GM21576 (cell line): ENCODE data around the gene PCDH9.
"Not testable (repeated sequence)": the region's sequence is repeated elsewhere in the genome, so short reads cannot be mapped to it uniquely, and the experiment has no call there.

ENCODE experiments used
- ATAC-seq: cut with Tn5 transposase; IDR thresholded peaks from one replicate; pipeline ENCODE4 v1.9.1; 2021; ENCODE audit warnings: mild to moderate bottlenecking, moderate library complexity; ENCODE audit not compliant: unreplicated experiment

The PCDH9 gene

DNA sequence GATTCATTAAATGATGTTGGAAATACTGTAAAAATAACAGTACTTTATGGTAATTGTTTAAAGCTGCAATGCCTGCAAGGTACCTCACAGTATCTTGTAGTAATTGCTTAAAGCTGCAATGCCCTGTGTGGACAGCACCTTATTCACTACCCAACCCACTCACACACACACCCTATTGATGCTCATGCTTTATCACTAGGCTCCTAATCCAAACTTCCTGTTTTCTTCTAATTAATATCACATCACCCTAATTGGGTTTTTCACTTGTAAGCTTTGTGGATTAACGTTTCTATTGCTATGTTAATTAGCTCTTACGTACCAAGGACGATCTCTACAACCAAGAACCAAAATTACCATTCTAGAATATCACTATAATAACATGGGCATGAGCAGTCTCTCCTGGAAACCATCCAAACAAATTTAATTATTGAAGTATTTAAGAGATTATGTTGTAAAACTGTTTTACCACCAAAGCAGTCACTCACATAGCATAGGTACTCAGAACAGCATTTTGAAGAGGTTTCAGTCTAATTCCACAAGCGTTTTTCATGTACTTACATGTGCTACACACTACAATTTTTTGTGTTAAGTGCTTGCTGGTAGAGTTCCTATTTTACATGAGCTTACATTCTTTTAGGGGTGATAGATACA, 303.8 kb downstream of the PCDH9 start:
- no peak for ATAC-seq

DNA sequence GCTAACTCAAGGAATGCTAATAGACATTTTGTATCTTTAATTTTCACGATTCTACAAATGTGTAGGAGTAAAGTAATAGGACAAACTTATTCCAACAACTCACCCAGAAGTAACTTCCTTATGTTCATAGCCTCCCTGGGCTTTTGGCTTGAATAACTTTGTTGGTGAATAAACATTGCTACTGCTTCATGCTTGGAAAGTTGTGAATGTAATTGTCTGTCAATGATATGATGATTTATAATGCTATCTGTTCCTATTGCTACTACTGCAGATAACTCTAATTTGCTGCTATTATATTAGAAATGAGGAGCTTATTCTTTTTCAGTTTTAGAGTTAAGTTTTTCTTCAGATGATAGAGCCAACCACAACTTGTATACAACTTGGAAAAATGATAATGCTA, 307.7 kb downstream of the PCDH9 start:
- ATAC-seq = no peak

DNA sequence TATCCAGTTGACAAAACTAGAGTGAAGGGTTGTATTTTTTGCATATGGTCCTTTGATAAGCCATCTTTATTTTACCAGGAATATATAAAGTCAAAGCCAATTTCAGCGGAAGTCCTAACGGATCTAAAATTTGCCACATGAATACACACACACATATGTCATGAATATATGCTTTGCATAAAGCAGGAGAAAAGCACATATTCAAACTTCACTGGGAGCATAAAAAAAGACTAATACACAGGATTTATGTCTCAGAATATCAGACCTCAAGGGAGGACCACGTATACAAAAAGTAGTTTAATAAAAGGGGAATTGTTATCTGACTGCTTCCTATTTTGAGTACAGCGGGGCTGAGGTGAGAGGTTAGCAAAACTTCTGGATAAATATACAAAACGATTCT, 308.7 kb downstream of the PCDH9 start:
- ATAC-seq = no peak

DNA sequence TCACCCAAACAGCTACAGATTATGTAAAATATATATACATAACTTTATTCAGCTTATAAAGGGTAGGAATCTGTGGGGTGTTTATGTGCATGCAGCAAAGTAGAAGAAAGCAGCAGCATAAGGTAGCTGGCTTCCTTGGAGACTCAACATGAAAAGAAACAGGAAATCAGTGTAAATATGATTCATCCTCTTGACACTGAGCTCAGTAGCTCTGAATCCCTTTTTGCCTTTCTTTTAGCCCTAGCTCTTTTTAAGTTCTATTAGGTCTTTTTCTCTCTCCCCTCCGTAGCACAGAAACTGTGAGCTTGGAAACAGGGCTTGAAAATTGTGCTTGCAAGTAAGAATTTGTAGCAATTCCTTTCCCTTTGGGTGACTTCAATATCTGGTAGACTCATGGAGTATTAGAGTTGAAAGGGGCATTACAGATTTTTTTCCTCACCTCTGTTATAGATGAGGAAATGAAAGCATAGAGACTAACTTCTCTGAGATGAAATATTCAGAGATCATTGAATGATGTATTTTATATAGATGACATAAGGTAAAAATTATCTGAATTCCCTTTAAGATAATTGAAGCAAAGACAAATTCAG, 314.4 kb downstream of the PCDH9 start:
- no peak for ATAC-seq

DNA sequence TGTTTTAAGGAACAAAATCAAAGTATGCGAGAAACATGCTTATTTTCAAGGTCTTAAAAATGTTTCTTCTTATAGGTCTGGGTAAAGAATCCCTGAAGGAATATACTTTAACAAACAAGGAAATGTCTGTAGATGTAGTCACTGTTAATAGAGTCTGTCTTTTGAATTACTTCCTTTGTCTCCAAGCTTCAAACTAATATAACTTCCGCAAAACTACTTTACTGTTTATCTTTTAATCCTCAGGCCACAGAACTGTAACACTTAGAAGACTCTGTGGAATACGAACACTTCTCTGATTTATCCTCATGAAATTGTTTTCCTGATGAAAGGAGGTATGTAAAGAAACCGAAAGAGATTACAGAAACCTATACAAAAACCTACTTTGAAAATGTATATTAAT, 316.0 kb downstream of the PCDH9 start:
- ATAC-seq = no peak

DNA sequence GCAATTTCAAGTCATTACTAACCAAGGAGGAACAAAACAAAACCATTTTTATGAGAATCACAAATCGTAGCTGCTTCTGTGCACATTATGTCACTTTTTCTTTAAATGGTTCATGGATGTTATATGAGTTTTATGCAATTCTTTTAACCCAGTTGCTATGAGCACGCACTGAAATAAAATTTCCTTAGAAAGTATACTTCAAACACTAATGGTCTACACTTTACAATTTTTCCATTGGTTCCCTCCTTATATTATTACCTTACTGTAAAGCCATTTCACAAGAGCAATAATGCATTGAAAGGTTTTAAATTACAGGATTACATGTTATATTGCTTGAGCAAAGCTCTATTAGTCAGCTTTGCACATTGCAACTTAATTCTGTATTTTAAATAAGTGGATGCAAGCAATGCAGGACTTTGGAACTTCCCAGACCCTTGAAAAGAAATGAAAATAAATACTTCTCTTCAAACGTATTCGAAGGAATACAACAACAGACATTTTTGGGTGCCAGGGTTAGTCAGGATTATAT, 318.7 kb downstream of the PCDH9 start:
- no peak for ATAC-seq

DNA sequence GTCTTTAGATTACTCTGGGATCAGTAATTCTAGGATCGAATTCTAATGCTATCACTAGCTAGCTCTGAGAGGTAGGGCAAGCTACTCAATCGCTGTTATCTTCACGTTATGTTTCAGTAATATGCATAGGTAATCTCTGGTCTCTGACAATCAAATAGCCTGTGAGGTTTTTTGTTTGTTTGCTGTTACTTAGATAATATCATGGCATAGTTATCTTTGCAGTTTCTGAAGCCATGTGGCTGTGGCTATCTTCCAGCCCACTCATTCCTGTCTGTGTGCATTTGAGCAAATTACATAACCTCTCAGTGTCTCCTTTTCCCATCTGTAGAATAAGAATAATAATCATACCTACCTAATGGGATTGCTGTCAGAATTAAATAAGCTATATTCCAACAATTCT, 330.2 kb downstream of the PCDH9 start:
- ATAC-seq = no peak

DNA sequence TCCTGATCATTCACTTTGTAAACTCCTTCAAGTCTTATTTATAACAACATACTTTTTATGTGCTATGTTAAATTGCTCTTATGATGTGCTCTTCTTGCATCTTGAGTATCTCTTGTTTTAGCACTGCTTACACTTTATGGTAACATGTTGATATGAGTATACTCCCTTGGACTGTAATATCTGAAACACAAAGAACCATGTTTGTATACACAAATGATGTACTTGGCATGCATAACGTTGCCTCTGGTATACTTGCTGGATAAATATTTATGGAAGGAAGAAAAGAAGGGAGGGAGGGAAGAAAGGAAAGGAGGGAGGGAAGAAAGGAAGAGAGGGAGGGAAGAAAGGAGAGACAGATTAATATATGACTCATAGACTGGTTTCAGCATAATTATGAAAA, 333.2 kb downstream of the PCDH9 start:
- ATAC-seq = no peak

DNA sequence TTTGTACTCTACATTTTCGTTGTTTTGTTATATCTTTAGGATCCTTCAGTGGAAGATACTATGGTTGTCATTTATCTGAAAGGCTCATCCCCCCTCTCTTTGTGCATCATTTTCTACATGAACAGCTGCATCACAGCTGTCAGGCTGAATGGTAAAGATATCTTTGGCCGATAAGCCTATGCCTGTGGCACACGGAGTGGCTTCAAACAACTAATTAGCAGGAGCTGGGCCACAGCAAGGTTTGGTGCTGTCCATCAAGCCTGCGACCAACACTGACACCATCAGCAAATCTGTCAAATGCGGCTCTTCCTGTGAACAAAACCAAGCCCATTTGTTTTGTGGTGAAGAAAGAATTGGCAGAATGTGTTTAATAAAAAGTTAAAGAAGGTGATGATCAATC, 334.4 kb downstream of the PCDH9 start:
- no peak for ATAC-seq

DNA sequence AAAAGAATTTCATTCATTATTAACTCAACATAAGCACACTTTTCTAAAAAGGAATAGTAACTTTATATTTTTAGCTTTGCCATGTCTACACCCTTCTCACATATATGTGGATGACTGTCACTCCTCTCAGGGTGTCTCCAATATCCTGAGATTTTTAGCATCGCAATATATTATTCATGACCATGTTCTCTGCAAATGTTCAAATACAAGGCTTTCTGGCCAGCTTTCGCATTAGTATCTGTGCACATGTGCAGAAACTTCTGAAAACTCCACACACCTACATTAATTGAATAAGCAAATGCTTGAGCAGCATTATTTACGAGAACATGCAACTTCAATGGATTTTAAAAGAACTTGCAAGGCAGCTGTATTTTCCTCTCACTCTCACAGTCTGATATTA, 334.8 kb downstream of the PCDH9 start:
- no peak for ATAC-seq

DNA sequence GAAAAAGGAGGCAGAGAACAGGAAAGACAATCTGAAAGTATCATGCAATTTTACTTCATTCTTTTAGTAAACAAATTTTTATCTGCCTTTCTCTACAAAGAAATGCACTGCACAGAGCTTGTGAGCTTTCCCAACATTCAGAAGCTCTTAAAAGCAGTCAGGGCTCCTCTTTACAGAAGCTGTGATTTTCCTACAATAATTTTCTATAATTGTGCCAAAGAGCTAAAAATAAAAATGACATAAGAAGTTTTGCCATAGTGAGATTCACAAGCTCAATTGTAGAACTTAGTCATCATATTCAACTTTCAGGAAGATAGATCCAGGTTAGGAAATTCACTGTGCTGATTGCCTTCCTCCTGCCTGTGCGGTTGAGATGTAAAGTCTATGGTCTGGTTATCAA, 341.4 kb downstream of the PCDH9 start:
- ATAC-seq = no peak

DNA sequence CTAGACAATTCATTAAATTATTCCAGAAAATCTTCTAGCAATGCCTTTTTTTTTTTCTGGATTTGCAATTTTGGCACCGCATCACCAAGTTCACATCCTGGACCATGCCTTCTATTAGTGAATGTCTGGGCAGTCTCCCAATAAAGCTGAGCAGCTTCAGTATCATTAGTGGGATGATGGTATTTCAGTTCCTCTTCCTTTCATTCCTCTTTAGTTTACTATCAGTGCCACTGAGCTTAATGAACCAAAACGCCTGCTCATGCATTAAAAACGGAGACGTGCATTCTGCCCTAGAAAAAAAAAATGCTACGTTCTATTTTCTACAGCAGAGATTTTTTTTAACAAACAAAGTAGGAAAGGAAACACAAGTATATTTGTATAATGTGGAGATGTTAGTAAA, 343.0 kb downstream of the PCDH9 start:
- peak; percentile 87 for ATAC-seq

DNA sequence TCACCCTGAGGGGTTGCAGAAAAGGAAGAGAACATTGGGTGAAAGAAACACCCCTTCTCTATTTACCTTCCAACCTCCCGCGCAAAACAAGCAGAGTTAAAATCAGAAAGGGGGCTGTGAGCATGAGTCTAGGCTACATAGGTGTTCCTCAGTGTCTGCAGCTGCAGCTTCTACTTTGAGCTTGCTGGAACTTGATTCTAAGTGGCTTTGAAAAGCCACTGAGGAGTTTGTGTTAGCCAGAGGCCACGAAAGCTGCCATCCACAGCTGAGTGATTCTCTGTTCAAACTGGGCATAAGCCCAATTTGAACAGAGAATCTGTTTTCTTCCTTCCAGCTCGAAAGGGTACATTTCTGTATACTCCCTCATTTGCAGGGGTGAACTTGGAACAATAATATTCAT, 343.9 kb downstream of the PCDH9 start:
- no peak for ATAC-seq

DNA sequence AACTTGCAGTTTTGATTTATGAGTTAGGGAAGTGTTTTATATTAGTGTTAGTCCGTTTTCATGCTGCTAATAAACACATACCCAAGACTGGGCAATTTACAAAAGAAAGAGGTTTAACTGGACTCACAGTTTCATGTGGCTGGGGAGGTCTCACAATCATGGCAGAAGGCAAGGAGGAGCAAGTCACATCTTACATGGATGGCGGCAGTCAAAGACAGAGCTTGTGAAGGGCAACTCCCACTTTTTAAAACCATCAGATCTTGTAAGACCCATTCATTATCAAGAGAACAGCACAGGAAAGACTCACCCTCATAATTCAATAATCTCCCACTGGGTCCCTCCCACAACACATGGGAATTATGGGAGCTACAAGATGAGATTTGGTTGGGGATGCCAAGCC, 349.0 kb downstream of the PCDH9 start:
- ATAC-seq = not testable (repeated sequence)

DNA sequence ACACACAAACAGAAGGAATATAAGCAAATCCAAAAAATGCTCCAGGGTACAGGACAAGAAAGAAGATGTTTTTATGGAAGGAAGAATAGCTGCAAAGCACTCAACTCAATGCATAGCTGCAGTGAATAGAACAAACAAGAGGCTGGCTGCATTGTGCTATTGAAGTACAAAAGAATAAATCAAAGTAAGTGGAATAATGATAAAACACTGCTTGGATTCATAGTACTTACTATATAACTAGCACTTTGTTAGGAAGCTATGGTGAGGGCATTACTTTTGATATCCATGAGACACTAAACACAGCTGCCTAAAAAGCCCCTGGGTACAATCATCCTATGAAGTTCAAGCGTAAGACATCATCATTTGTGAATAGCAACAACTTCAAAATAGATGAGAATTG, 350.1 kb downstream of the PCDH9 start:
- ATAC-seq = no peak

DNA sequence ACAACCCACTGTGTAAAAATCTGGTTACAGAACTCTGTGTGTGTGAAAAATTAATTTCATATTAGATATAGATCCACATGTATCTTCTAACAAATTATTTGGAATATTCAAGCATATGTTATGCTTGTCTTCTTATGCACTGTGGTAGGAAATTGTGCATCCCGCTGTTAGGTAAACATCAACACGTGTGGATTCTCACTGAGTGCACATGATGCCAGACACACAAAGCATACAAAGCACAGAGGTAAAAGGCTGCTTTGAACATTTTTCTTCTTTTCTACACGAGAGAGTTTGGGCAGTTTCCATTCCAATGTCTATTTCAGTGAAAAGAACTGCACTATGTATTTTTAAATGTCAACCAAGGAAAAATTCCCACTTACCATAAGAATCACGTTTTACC, 354.9 kb downstream of the PCDH9 start:
- ATAC-seq = no peak

DNA sequence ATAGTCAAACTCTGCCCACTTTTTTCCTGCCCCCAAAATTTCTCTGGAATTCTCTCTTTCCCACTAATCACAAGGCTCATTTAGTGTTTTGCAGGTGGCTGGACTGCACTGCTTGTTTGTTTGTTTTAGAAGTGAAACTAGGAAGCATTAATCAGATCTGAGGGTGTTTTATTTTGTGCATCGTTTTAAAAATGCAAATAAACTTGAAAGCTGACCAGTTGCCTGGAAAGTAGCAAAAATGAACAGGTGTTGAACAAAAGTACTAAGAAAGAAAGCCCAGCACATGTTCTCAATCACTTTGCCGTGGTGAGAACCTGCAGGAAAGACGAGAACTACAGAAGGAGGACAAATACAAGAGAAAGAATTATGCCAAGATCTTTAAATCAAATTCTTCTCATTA, 365.5 kb downstream of the PCDH9 start:
- no peak for ATAC-seq

DNA sequence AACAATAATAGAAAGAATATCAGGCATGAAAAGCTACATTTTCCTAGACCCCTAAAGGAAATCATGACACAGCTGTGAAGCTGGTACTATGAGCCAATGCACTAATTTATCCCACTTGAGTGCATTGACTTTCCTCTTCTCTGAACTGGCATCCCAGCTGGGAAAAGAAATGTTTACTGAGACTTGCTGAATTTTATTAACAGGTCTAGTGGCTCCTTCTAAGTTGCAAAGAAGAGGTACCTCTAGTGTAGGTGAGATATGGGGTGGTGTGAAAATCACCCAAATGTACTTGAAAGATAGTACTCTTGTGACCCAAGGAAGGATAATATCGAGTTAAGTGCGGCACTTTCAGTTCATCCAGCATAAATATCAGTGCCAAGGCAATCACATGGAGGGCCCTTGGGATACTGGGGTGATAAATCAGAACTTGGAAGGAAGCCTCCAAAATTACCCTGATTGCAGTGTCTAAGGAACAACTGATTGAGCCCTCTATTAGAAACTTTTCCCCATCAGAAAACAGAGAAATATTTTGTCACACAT, 369.2 kb downstream of the PCDH9 start:
- ATAC-seq = no peak

DNA sequence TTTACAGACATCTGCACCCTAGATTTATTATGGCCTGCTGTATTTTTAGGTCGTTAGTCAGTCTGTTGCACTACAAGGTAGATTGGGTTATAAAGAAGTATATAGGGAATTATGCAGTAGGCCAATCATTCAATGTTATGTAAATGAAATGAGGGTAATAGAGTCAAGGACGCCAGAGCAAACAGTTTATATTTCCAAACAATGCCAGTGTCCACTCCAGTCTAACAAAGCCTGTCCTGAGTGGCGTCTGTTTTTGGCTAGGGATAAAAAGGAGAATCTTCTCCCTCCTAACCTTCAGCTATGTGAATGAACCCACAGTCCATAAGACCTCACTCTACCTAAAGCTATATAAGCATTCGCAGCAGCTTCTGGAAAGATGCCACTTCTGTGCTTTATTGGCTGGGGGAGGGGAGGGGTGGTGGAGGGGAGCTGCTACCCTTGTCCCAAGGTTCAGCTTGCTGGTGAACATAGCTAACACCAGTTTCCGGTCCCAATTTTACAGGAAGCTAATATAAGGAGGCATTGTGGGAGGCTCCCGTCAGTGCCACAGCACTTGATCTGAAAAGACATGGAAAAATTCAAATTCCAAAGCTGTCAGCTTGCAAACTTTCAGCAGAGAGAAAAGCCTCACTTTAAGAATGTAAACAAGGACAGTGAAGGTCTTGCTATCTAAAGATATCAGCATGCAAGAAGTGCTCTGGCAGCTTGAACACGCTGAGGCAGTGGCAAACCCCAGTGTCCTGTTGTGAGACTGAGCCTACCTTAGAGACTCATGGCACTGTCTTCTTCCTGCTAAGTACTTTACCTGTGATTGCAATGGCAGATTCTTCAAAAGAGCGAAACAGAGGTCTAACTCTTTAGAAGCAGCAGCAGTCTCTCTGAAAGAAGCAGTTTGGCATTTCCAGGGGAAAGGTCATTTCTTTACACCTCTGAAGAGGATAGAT, 369.9 kb downstream of the PCDH9 start:
- ATAC-seq = no peak

DNA sequence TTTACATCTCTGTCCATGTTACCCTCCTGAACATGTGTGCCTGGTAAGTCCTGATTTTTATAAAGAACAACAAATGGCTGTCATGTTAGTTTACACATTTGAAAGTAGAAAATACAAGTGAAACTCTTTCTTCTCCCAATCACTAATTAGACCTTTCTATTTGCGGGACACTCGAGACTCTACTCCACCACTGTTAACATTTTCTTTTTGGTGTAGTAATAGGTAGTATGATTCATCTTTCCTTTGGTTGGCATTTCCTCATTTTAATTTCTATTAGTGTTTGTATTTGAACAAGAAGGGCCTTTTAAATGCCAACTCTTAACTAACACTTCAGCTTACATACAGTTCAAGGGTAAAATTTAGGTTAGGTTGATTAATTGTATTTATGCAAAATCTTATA, 371.1 kb downstream of the PCDH9 start:
- no peak for ATAC-seq

DNA sequence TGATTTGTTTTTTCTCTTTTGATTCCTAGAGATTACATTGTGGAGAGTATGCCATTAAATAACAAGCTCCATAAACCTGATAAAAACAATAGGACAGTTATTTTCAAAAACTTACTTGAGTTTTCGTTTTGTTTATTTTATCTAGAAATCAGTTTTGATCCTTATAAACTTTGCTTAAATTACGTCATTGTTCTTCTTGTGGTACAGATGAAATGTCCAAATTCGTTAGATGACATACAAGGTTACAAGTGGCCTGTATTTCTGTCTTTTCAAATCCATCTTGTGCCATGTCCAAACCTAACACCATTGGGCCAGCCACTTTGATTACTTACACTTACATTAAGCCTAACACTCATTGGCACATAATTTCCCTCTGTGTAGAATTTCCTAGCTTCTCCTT, 372.0 kb downstream of the PCDH9 start:
- no peak for ATAC-seq

DNA sequence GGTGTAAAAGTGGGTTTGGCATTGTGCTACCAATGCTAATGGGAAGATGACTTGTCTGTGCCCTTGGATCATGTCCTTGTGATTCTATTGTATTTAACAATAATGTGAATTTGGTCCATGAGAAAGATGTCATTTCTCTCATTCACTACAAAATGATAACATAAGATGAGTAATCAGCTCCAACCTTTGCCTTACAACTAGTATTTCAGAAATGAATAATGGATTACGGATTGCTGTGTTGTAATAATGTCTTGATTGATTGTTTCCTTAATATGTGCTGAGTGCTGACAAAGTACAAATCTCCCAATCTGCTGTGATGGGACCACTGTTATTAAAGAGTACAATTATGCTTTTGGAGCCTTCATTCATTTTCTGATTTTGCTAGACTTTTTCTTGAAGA, 375.0 kb downstream of the PCDH9 start:
- no peak for ATAC-seq
